HepG2 (cell line): ENCODE results near the gene GNL1. TPM values are rescaled to one million over a fixed set of nuclear protein-coding genes. Genes with fewer than 3 reads are reported as not detected.
A peak's percentile ranks its signal among the peaks of the same experiment; 100 is the strongest.
"Not testable (repeated sequence)": the region's sequence is repeated elsewhere in the genome, so short reads cannot be mapped to it uniquely, and the experiment has no call there.

Source experiments
- ATAC-seq: fragments of 200-7000 bp; cut with Tn5 transposase; 3 replicates; pipeline ENCODE4 v1.9.1; 2020; ENCODE audit warnings: mild to moderate bottlenecking, moderate library complexity
- BruUV-seq: library from RNA; stranded (reverse); fragments of 400-500 nt; replicated peaks from 2 replicates; lab custom pipeline; 2021; lab: Mats Ljungman, UMichigan
- CTCF ChIA-PET: fragments of 300-600 bp; formaldehyde crosslinking; extraction: SDS; loops from one replicate; lab custom pipeline; 2021; ENCODE audit warnings: low total read pairs, inconsistent platforms, low intra/inter-chr PET ratio; lab: Yijun Ruan, JAX
- POLR2A ChIA-PET: fragments of 350-600 bp; sonication (Branson Sonifier 250); formaldehyde crosslinking; loops from one replicate; lab custom pipeline; 2020; ENCODE audit warnings: antibody characterized with exemption, inconsistent platforms; lab: Yijun Ruan, JAX
- DNase-seq: peaks from one replicate; pipeline ENCODE4 v3.0.0-alpha.2; 2015; ENCODE audit warnings: low spot score
- FAIRE-seq: peaks from 3 replicates; lab custom pipeline; 2011; peaks lifted over from hg19 to GRCh38; lab: Jason Lieb, UNC
- H2AFZ ChIP-seq: one replicate; pipeline ENCODE4 v1.6.1; 2011; ENCODE audit warnings: low read length, inconsistent platforms
- H3K27ac ChIP-seq: fragments of 300-600 bp; 3 replicates; pipeline ENCODE4 v1.8.0; 2011; ENCODE audit warnings: mixed run types, mild to moderate bottlenecking, mixed read lengths, low read length, inconsistent platforms; ENCODE audit not compliant: insufficient read depth; ENCODE audit errors: extremely low read length
- H3K27me3 ChIP-seq, 2 experiments: fragments of 200-600 bp in 1 of 2; 2 replicates in 1 of 2; 3 replicates in 1 of 2; pipeline versions ENCODE4 v1.6.0 to v1.8.0; 2011; ENCODE audit warnings: low read length in 2 of 2, mild to moderate bottlenecking in 2 of 2, moderate library complexity in 2 of 2, inconsistent platforms in 1 of 2; ENCODE audit not compliant: insufficient read depth in 2 of 2, control insufficient read depth in 1 of 2
- H3K36me3 ChIP-seq, 2 experiments: fragments of 200-600 bp in 1 of 2; replicated peaks in 1 of 2; 2 replicates in 1 of 2; 3 replicates in 1 of 2; pipeline versions ENCODE4 v1.5.1 to v1.8.0; 2011; ENCODE audit warnings: low read length in 2 of 2, inconsistent platforms in 1 of 2; ENCODE audit not compliant: insufficient read depth in 2 of 2, control insufficient read depth in 1 of 2
- H3K4me1 ChIP-seq: 2 replicates; pipeline ENCODE4 v1.5.1; 2012; ENCODE audit warnings: low read length, inconsistent platforms; ENCODE audit not compliant: insufficient read depth
- H3K4me2 ChIP-seq: 2 replicates; pipeline ENCODE4 v1.6.0; 2011; ENCODE audit warnings: low read depth, low read length, inconsistent platforms
- H3K4me3 ChIP-seq, 3 experiments: fragments of 200-600 bp in 1 of 3; sonication (generic), shearing (Covaris generic) in 1 of 3; replicated peaks in 1 of 3; 2 replicates each; pipeline ENCODE4 v1.5.1; 2011 to 2016; ENCODE audit warnings: low read length in 3 of 3, inconsistent platforms in 2 of 3, low read depth in 2 of 3, mild to moderate bottlenecking in 2 of 3, control low read depth in 1 of 3, mixed read lengths in 1 of 3; ENCODE audit not compliant: insufficient read depth in 1 of 3
- H3K79me2 ChIP-seq: one replicate; pipeline ENCODE4 v1.6.1; 2011; ENCODE audit warnings: low read length, inconsistent platforms; ENCODE audit not compliant: insufficient read depth
- H3K9ac ChIP-seq: 2 replicates; pipeline ENCODE4 v1.6.0; 2011; ENCODE audit warnings: mild to moderate bottlenecking, low read depth, low read length, inconsistent platforms; ENCODE audit not compliant: insufficient read depth
- H3K9me3 ChIP-seq: 2 replicates; pipeline ENCODE4 v1.5.1; 2012; ENCODE audit warnings: mild to moderate bottlenecking, low read length
- H4K20me1 ChIP-seq: 2 replicates; pipeline ENCODE4 v1.6.0; 2011; ENCODE audit warnings: inconsistent platforms, mild to moderate bottlenecking, low read length, moderate library complexity; ENCODE audit not compliant: insufficient read depth
- CENPT ChIP-seq: sonication (generic); formaldehyde crosslinking; IDR thresholded peaks from 2 replicates; pipeline ENCODE4 v1.8.0; 2022; ENCODE audit warnings: low read depth, mild to moderate bottlenecking, moderate library complexity, missing genetic modification reagents
- MAX ChIP-seq: IDR thresholded peaks from 2 replicates; pipeline ENCODE4 v1.6.1; 2012; ENCODE audit warnings: inconsistent platforms
- PHF21A ChIP-seq: sonication (generic); formaldehyde crosslinking; IDR thresholded peaks from 2 replicates; pipeline ENCODE4 v1.5.0; 2020; ENCODE audit warnings: mild to moderate bottlenecking, missing genetic modification reagents
- POGZ ChIP-seq: sonication (generic); formaldehyde crosslinking; IDR thresholded peaks from 2 replicates; pipeline ENCODE4 v1.4.0; 2020; ENCODE audit warnings: mild to moderate bottlenecking, missing genetic modification reagents
- POLR2A ChIP-seq, 2 experiments: IDR thresholded peaks; 2 replicates each; pipeline ENCODE4 v1.6.1; 2011; ENCODE audit warnings: low read depth in 2 of 2, low read length in 2 of 2, mild to moderate bottlenecking in 1 of 2, moderate library complexity in 1 of 2; ENCODE audit not compliant: insufficient read depth in 1 of 2
- TRIM22 ChIP-seq: fragments of 450-650 bp; IDR thresholded peaks from 2 replicates; pipeline ENCODE4 v1.6.1; 2017
- WIZ ChIP-seq: sonication (generic); formaldehyde crosslinking; IDR thresholded peaks from 2 replicates; pipeline ENCODE4 v1.5.1; 2020; ENCODE audit warnings: mild to moderate bottlenecking, missing genetic modification reagents
- ZMYM3 ChIP-seq: sonication (generic); formaldehyde crosslinking; IDR thresholded peaks from 2 replicates; pipeline ENCODE4 v1.5.1; 2020; ENCODE audit warnings: mild to moderate bottlenecking, missing genetic modification reagents
- ZNF225 ChIP-seq: sonication (generic); formaldehyde crosslinking; IDR thresholded peaks from 2 replicates; pipeline ENCODE4 v1.4.0; 2020; ENCODE audit warnings: mild to moderate bottlenecking, missing genetic modification reagents
- ZNF274 ChIP-seq: sonication (generic); formaldehyde crosslinking; IDR thresholded peaks from 2 replicates; pipeline ENCODE4 v1.5.1; 2020; ENCODE audit warnings: mild to moderate bottlenecking, missing genetic modification reagents
- ZNF629 ChIP-seq: sonication (generic); formaldehyde crosslinking; conservative IDR thresholded peaks from 2 replicates; pipeline ENCODE4 v1.5.0; 2020; ENCODE audit warnings: missing genetic modification reagents
- ZNF747 ChIP-seq: sonication (generic); formaldehyde crosslinking; IDR thresholded peaks from 2 replicates; pipeline ENCODE4 v1.8.1; 2023; ENCODE audit warnings: missing genetic modification reagents, mild to moderate bottlenecking, borderline replicate concordance
- ZNF75D ChIP-seq: sonication (generic); formaldehyde crosslinking; IDR thresholded peaks from 2 replicates; pipeline ENCODE4 v1.8.1; 2023; ENCODE audit warnings: missing genetic modification reagents, mild to moderate bottlenecking, borderline replicate concordance
- ZNF781 ChIP-seq: sonication (generic); formaldehyde crosslinking; IDR thresholded peaks from 2 replicates; pipeline ENCODE4 v1.5.1; 2020; ENCODE audit warnings: borderline replicate concordance, mild to moderate bottlenecking, missing genetic modification reagents; ENCODE audit errors: not compliant biosample characterization
- ZSCAN29 ChIP-seq: sonication (generic); formaldehyde crosslinking; conservative IDR thresholded peaks from 2 replicates; pipeline ENCODE4 v1.4.0; 2020; ENCODE audit warnings: mild to moderate bottlenecking, missing genetic modification reagents
- ZSCAN31 ChIP-seq: sonication (generic); formaldehyde crosslinking; IDR thresholded peaks from 2 replicates; pipeline ENCODE4 v1.5.0; 2020; ENCODE audit warnings: low read depth, mild to moderate bottlenecking, missing genetic modification reagents
- WGBS: methylation state at CpG from one replicate; pipeline ENCODE4 v1.1.6; 2017; ENCODE audit warnings: low lambda C conversion rate; 5-methylcytosine and 5-hydroxymethylcytosine counted together
- in situ Hi-C: cut with HindIII; loops from 2 replicates; pipeline ENCODE4 v1.10.0; 2017; ENCODE audit warnings: low pct_unique_long_range_greater_than_20kb; ENCODE audit not compliant: extremely low pct_ligation_motif_present
- intact Hi-C: fragments of 100-400 bp; cut with micrococcal nuclease; formaldehyde crosslinking; loops from one replicate; pipeline ENCODE4 v1.10.0; 2022; ENCODE audit not compliant: unreplicated experiment
- polyA plus RNA-seq, 8 experiments: library from polyadenylated mRNA; depleted of rRNA in 3 of 8; stranded (reverse) in 7 of 8; unstranded in 1 of 8; fragments of >200 nt; fragmentation: Illumina TruSeq in 4 of 8; extraction: Trizol in 4 of 8; gene quantifications; 2 replicates each; pipeline versions ENCODE4 v1.2.1 to v1.2.3, GENCODE V29; 2011 to 2016; ENCODE audit warnings: low read depth in 4 of 8, missing spikeins in 1 of 8, mixed read lengths in 1 of 8; ENCODE audit not compliant: insufficient read depth in 1 of 8
- total RNA-seq, 5 experiments: library from RNA; depleted of rRNA; stranded (reverse); fragments of >200 nt; fragmentation: Illumina TruSeq; extraction: Trizol; gene quantifications; 2 replicates each; pipeline ENCODE4 v1.2.3, GENCODE V29; 2016; ENCODE audit warnings: low read depth in 1 of 5
- TF ChIP-seq, protein P1 (sequence below): sonication (generic); formaldehyde crosslinking; IDR thresholded peaks from 2 replicates; pipeline ENCODE4 v1.9.0; 2022; ENCODE audit warnings: missing genetic modification reagents, mild to moderate bottlenecking, borderline replicate concordance
- TF ChIP-seq, protein P2 (sequence below): sonication (generic); formaldehyde crosslinking; IDR thresholded peaks from 2 replicates; pipeline ENCODE4 v1.9.0; 2021; ENCODE audit warnings: missing genetic modification reagents, mild to moderate bottlenecking, borderline replicate concordance

The GNL1 gene
- total and polyA plus RNA-seq, 2 of the 13 experiments (the other 11 are each of a cell fraction or from before 2014, with no cell fraction given): 35.0 to 55.6 TPM

- in situ Hi-C loops: no loop called here
- no peak overlapping the region for H3K27ac ChIP-seq
These were observed 35.8 kb downstream of the GNL1 start for GRCh38 chr6:30520522-30520921.

GRCh38 chr6:30518505-30519145 is 37.7 kb downstream of the GNL1 start:
- intact Hi-C loops, H4K20me1 ChIP-seq, H2AFZ ChIP-seq, CTCF ChIA-PET, H3K79me2 ChIP-seq, BruUV-seq, in situ Hi-C loops, H3K27ac ChIP-seq, H3K36me3 ChIP-seq, H3K4me2 ChIP-seq, H3K27me3 ChIP-seq, H3K9me3 ChIP-seq, ATAC-seq, FAIRE-seq, H3K4me3 ChIP-seq, H3K9ac ChIP-seq: not testable (repeated sequence)
- POLR2A ChIA-PET: interaction anchor here (1.1 to 1.3 kb wide), 2 partner anchors 9 kb away, joined by 3 read pairs; no protein-coding TSS in a partner anchor
- WGBS: 83% methylated on average over 19 of the region's 19 CpGs
- H3K4me1 ChIP-seq: peaks cover 39% of the 10 kb centered on the region
- peak; percentile 20 for DNase-seq

More at GRCh38 chr6:30520522-30520921, 35.8 kb downstream of the GNL1 start:
- CTCF ChIA-PET: no interaction called here
- no peak overlapping the region for H3K4me2 ChIP-seq
- no peaks in the 10 kb centered on the region; a peak in 1 of 5 replicates for H3K27me3 ChIP-seq
- H3K9me3 ChIP-seq: no peaks in the 10 kb centered on the region
- no peaks in the 10 kb centered on the region for H4K20me1 ChIP-seq
- DNase-seq (no peak), ATAC-seq (no peak), FAIRE-seq (no peak)
- peaks cover 39% of the 10 kb centered on the region for H3K4me1 ChIP-seq
- BruUV-seq: no TSS peak
- H3K9ac ChIP-seq: no peak overlapping the region
- no peaks in the 10 kb centered on the region for H3K79me2 ChIP-seq
- no peak overlapping the region for H2AFZ ChIP-seq
- no peak overlapping the region for H3K4me3 ChIP-seq
- intact Hi-C loops: no loop called here
- no peaks in the 10 kb centered on the region for H3K36me3 ChIP-seq
- WGBS: 95% methylated on average over 6 of the region's 6 CpGs
- TF ChIP-seq, protein P1, sequence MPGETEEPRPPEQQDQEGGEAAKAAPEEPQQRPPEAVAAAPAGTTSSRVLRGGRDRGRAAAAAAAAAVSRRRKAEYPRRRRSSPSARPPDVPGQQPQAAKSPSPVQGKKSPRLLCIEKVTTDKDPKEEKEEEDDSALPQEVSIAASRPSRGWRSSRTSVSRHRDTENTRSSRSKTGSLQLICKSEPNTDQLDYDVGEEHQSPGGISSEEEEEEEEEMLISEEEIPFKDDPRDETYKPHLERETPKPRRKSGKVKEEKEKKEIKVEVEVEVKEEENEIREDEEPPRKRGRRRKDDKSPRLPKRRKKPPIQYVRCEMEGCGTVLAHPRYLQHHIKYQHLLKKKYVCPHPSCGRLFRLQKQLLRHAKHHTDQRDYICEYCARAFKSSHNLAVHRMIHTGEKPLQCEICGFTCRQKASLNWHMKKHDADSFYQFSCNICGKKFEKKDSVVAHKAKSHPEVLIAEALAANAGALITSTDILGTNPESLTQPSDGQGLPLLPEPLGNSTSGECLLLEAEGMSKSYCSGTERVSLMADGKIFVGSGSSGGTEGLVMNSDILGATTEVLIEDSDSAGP (CRISPR knock-in tag): peak; percentile 31; the same call in 1 of the 2 replicates
- no peak for TF ChIP-seq MAX
- no peak for TF ChIP-seq ZNF781
- TF ChIP-seq ZSCAN31 (CRISPR knock-in tag): no peak
- TF ChIP-seq POGZ (CRISPR knock-in tag): no peak
- TF ChIP-seq ZNF75D (CRISPR knock-in tag): 0 out of 2 replicates have a peak, but pooled peaks have one; percentile 65
- no peak for TF ChIP-seq TRIM22
- TF ChIP-seq ZSCAN29: no peak
- TF ChIP-seq ZNF225 (CRISPR knock-in tag): no peak
- TF ChIP-seq ZNF274 (CRISPR knock-in tag): no peak
- 0 out of 2 replicates have a peak, but pooled peaks have one; percentile 35 for TF ChIP-seq PHF21A (CRISPR knock-in tag)
- TF ChIP-seq POLR2A (IDR thresholded peaks at IDR 0.05; ENCODE audit: insufficient read depth in 1 of 2, low read depth in 2 of 2, low read length in 2 of 2): no peak
- TF ChIP-seq ZNF747 (CRISPR knock-in tag): no peak
- no peak for TF ChIP-seq ZNF629 (CRISPR knock-in tag)
- no peak for TF ChIP-seq ZMYM3
- TF ChIP-seq, protein P2, sequence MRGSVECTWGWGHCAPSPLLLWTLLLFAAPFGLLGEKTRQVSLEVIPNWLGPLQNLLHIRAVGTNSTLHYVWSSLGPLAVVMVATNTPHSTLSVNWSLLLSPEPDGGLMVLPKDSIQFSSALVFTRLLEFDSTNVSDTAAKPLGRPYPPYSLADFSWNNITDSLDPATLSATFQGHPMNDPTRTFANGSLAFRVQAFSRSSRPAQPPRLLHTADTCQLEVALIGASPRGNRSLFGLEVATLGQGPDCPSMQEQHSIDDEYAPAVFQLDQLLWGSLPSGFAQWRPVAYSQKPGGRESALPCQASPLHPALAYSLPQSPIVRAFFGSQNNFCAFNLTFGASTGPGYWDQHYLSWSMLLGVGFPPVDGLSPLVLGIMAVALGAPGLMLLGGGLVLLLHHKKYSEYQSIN (CRISPR knock-in tag): no peak
- no peak for TF ChIP-seq WIZ (CRISPR knock-in tag)
- no peak for TF ChIP-seq CENPT (CRISPR knock-in tag)
- POLR2A ChIA-PET: interaction anchor here (0.9 to 1.6 kb wide), 5 partner anchors 9 to 94 kb away, joined by 3 to 5 read pairs (median 4); no protein-coding TSS in a partner anchor
